GM18498 (cell line): ENCODE results near the gene WDPCP.
"Not testable (repeated sequence)": the region's sequence is repeated elsewhere in the genome, so short reads cannot be mapped to it uniquely, and the experiment has no call there.

Experiments
- ATAC-seq: cut with Tn5 transposase; IDR thresholded peaks from one replicate; pipeline ENCODE4 v1.9.1; 2021; ENCODE audit warnings: mild to moderate bottlenecking, moderate library complexity; ENCODE audit not compliant: unreplicated experiment

Gene WDPCP

DNA sequence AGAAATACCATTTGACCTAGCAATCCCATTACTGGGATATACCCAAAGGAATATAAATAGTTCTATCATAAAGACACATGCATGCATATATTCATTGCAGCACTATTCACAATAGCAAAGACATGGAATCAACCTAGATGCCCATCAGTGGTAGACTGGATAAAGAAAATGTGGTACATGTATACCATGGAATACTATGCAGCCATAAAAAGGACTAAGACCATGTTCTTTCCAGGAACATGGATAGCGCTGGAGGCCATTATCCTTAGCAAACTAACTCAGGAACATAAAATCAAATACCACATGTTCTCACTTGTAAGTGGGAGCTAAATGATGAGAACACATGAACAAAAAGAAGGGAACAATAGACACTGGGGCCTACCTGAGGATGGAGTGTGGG, 119.0 kb downstream of the WDPCP start:
- not testable (repeated sequence) for ATAC-seq

DNA sequence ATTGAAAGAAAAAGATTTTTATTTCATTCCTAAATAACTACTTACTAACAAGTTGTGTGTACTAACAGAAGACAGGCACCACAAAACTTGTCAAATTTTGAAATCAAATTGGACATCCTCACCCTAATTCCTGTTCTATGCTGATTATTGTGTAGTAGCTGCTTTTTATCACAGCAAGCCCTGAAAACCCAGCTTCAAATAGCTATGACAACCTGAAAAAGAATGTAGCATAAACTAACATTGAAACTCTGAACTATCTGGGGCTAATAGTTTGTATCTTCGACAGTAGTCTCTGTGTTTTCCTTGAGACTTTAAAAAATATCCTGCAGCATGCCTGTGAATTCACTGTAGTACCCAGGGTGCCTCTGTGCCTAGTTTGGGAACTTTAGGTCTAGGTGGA, 122.6 kb downstream of the WDPCP start:
- no peak for ATAC-seq

DNA sequence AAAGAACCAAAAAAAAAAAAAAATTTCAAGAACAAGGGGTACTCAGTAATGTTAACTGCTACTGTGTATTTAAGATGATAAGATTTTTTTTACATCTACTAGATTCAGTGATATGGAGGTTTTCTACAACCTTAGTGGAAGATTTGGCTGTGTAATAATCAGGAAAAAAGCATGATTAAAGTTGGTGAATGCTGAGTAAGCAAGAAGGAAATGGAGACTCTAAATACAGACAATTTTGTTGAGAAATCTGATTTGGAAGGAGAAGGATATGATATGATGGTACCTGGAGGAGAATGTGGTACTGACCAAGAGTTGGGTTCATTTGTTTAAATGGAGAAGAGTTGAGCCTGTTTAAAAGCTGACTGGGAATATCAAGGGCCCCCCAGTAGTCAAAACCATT, 125.1 kb downstream of the WDPCP start:
- ATAC-seq, result no peak

DNA sequence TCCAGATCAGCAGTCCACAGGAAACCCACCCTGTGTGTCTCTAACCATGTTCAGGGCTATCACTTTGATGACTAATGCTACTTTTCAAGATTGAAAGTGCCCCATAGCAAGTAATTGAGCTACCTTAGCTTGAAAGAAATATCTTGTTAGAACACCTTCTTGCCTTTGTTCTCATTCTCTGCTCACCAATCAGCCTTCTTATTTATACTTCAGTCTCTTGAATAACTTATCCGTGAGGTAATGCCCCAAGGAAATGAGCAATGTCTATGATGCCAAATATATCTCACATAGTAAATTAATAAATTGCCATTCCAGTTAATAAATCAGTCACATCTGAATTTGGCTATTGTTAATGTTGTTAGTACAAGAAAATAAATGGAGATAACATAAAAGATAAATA, 141.6 kb downstream of the WDPCP start:
- no peak for ATAC-seq

- no peak for ATAC-seq
Observed at GRCh38 chr2:63444565-63445288, 143.6 kb downstream of the WDPCP start.

GRCh38 chr2:63440612-63441011, 147.7 kb downstream of the WDPCP start:
- no peak for ATAC-seq

GRCh38 chr2:63438181-63438580, 150.1 kb downstream of the WDPCP start:
- no peak for ATAC-seq

DNA sequence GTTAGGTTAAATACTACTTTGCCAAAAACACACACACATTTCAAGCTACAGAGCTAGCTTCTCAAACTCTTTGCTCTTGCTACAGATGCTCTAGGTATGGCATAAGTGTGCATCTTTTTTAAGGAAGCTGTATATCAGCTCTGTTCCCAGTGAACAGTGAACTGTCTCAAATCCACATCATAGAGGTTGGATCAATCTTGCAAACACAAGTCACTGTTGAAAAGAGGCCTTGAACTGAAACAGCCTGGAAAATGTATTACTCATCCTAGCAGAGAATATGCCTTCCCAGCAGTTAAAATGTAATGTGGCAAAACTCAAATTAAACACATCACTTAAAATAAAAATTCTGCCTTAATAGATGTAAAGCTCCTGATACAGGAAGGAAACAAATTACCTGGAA, 151.8 kb downstream of the WDPCP start:
- ATAC-seq, result no peak

GRCh38 chr2:63435070-63435469, 153.2 kb downstream of the WDPCP start:
- no peak for ATAC-seq

DNA sequence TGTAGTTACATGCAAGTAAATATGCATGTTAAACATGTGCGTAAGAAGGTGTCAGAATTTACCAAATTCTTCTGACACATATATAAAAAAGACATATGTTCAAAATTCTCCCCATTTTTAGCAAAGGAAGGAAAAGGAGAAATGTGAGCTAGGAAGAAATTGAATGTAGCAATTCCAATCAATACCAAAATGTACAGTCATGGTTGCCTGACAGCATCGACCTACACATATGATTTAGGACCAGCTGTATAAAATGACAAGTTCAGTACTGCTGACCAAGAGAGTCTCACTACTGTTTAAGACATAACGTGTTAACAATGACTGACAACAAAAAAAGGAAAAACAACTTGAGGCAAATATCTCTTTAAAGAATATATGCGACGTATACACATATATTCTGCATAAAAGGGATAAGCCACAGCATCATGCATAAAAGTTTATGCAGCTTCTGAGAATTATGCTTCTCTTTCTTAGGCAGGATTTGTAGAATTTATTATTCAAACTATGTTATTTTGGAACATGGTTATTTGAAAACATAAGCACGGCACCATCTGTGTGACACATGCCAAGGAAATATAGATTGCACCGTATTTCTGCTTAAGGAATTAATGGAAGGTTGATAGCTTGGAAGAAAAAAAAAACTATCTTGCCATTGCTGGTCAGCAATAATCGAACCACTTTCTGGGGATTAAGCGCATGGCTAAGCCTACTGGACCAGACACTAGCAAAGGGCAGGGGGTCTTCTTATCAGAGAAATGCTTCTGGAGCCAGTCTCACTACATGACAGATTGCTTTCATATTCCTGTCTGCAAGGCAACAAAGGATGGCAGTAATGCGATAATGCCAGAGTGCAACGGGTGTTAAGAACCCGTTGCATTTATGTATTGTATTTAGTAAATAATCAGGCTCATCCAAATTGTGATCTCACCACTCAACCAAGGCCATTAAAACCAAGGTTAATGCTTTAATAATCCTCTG, 154.0 kb downstream of the WDPCP start:
- ATAC-seq, result no peak

- ATAC-seq, result no peak
Observed at GRCh38 chr2:63432373-63432772, 155.9 kb downstream of the WDPCP start.

DNA sequence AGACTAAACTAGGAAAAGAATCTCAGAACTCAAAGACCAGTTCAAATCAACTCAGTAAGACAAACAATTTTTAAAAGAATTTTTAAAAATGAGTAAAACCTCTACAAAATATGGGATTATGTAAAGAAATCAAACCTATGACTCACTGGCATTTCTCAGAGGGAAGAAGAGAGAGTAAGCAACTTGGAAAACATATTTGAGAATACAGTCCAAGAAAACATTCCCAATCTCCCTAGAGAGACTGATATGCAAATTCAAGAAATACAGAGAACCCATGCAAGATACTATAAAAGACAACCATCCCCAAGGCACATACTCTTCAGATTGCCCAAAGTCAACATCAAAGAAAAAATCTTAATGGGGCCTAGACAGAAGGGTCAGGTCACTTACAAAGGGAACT, 162.7 kb downstream of the WDPCP start:
- ATAC-seq, result no peak

DNA sequence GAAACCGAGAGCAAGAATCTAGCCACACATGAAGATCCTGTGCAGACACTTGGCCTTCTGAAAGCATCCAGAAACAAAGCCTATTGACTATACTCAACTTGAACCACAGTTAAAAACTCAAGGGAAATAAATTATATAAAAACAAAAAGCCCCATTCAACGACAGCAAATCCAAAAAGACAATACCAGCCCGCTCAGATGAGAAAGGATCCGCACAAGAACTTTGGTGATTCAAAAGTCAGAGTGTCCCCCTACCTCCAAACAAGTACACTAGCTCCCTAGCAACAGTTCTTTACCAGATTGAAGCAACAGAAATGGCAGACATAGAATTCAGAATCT, 163.2 kb downstream of the WDPCP start:
- no peak for ATAC-seq

- ATAC-seq, result no peak
Observed at GRCh38 chr2:63424329-63425078, 163.8 kb downstream of the WDPCP start.

DNA sequence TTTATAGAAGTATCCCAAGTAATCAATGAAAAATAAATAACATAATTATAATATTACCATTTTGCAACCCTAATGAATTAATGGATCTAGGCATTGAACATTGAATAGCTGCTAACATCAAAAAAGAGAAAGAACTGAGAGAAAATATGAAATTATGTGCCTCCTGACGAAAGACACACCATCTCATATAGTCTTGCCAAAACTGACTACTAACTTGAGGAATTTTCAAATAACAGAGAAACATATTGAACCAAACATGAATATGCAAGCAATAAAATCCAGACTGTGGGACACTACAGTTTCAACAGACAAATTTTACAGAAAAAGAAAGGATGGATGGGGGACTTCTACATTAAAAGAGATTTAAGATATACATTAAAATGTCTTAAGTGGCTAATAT, 165.7 kb downstream of the WDPCP start:
- ATAC-seq, result no peak

GRCh38 chr2:63408530-63408929, 179.7 kb downstream of the WDPCP start:
- ATAC-seq, result no peak

- no peak for ATAC-seq
Observed at GRCh38 chr2:63406641-63407040, 181.6 kb downstream of the WDPCP start.

- ATAC-seq, result no peak
Observed at GRCh38 chr2:63403820-63404219, 184.5 kb downstream of the WDPCP start.

DNA sequence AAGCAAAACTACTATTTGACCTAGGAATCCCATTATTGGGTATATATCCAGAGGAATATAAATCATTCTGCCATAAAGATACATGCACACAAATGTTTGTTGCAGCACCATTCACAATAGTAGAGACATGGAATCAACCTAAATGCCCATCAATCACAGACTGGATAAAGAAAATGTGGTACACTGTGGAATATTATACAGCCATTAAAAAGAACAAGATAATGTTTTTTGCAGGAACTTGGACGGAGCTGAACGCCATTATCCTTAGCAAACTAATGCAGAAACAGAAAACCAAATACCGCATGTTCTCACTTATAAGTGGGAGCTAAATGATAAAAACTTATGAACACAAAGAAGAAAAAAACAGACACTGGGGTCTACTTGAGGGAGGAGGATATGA, 185.4 kb downstream of the WDPCP start:
- not testable (repeated sequence) for ATAC-seq

- ATAC-seq, result no peak
Observed at GRCh38 chr2:63399156-63399555, 189.1 kb downstream of the WDPCP start.

GRCh38 chr2:63379451-63379850, 208.8 kb downstream of the WDPCP start:
- ATAC-seq, result no peak
